ENCODE measurements around the gene ELP4. TPM values are rescaled to one million over a fixed set of nuclear protein-coding genes. Genes with fewer than 3 reads are reported as not detected.

ELP4 gene
- total RNA-seq, 1 donor from 2014 or later, result 8.6 TPM

DNA sequence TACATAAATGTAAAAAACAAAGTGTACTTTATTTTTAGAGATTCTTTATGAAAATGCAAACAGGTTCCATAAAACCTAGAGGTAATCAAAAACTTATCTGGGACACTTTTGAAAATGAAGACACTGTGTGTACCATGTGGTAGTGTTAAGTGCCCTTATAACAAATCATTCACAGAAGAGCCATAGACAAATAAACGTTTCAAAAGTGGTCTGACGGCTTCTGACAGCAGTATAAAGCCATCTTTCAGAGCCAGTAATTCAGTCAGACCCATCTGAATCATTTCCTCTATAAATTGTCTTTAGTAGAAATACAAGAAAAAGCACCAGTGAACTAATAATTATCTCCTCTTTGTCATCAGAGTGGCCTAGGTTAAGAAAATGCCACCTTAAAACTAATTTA, 201.6 kb downstream of the ELP4 start:
- H3K4me3 Mint-ChIP-seq (ENCODE audit: unreplicated experiment), result no peak overlapping the region
- H3K9me3 Mint-ChIP-seq (ENCODE audit: low read depth), result peaks cover 5% of the 10 kb centered on the region
- no peaks in the 10 kb centered on the region for H3K36me3 Mint-ChIP-seq (ENCODE audit: low read depth)
- H3K4me1 Mint-ChIP-seq (ENCODE audit: low read depth), result no peaks in the 10 kb centered on the region
- no peaks in the 10 kb centered on the region for H3K27me3 Mint-ChIP-seq (ENCODE audit: low read depth)
- TF ChIP-seq CTCF (IDR thresholded peaks at IDR 0.05), result no peak
- DNase-seq (ENCODE audit: low spot score), result no peak
- no peak overlapping the region for H3K27ac Mint-ChIP-seq (ENCODE audit: unreplicated experiment)

DNA sequence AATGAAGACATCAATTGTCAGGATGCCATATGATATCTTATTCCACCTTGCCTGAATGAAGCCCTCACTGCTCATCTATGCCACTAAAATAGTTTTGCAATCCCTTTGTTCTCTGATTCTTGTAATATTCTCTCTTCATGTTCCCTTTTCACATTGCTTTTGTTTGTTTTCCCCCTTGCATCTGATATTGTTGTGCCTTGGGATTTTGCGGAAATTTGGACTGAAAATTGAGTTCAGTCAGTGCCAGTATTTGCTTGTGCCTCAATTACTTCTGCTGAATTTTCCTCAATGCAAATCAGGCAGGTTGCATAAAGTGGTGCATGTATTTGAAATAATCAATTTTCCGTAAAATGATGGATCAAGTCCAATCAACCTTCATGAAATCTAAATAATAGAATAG, 203.3 kb downstream of the ELP4 start:
- Mint-ChIP-seq H3K9me3 (ENCODE audit: low read depth) (peaks cover 5% of the 10 kb centered on the region), H3K36me3 (ENCODE audit: low read depth) (no peaks in the 10 kb centered on the region), H3K27ac (ENCODE audit: unreplicated experiment) (no peak overlapping the region), H3K4me3 (ENCODE audit: unreplicated experiment) (no peak overlapping the region), H3K27me3 (ENCODE audit: low read depth) (no peaks in the 10 kb centered on the region), H3K4me1 (ENCODE audit: low read depth) (no peaks in the 10 kb centered on the region)
- TF ChIP-seq CTCF (IDR thresholded peaks at IDR 0.05), result no peak
- no peak for DNase-seq (ENCODE audit: low spot score)

- no peaks in the 10 kb centered on the region for H3K4me1 Mint-ChIP-seq (ENCODE audit: low read depth)
- H3K9me3 Mint-ChIP-seq (ENCODE audit: low read depth), result peaks cover 5% of the 10 kb centered on the region
- TF ChIP-seq CTCF (IDR thresholded peaks at IDR 0.05), result no peak
- no peak overlapping the region for H3K27ac Mint-ChIP-seq (ENCODE audit: unreplicated experiment)
- H3K27me3 Mint-ChIP-seq (ENCODE audit: low read depth), result no peaks in the 10 kb centered on the region
- no peak for DNase-seq (ENCODE audit: low spot score)
- H3K4me3 Mint-ChIP-seq (ENCODE audit: unreplicated experiment), result no peak overlapping the region
- H3K36me3 Mint-ChIP-seq (ENCODE audit: low read depth), result no peaks in the 10 kb centered on the region
Measured at GRCh38 chr11:31714840-31715239, 205.3 kb downstream of the ELP4 start.

DNA sequence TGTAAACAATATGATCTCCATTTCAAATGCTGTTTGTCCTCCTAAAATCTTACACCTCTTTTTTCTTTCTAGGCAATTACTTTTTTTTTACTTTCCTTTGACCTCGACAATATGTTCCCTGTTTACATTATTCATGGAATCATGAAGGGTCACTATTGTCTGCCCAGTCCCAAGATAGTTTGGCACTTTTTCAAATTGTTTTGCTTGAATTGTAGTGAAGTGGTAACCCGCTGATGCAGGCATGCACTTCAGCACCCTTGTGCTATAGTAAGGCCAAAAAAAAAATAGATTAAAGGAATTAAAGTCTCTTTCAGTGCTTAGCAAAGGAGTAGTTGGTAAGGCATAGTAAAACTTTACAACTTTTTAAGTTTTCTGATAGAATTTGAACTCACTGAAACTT, 210.7 kb downstream of the ELP4 start:
- Mint-ChIP-seq H3K27ac (ENCODE audit: unreplicated experiment) (no peak overlapping the region), H3K27me3 (ENCODE audit: low read depth) (no peaks in the 10 kb centered on the region), H3K4me1 (ENCODE audit: low read depth) (no peaks in the 10 kb centered on the region), H3K4me3 (ENCODE audit: unreplicated experiment) (no peak overlapping the region), H3K36me3 (ENCODE audit: low read depth) (peaks cover under 1% of the 10 kb centered on the region), H3K9me3 (ENCODE audit: low read depth) (no peaks in the 10 kb centered on the region)
- TF ChIP-seq CTCF (IDR thresholded peaks at IDR 0.05), result no peak
- DNase-seq (ENCODE audit: low spot score), result no peak

DNA sequence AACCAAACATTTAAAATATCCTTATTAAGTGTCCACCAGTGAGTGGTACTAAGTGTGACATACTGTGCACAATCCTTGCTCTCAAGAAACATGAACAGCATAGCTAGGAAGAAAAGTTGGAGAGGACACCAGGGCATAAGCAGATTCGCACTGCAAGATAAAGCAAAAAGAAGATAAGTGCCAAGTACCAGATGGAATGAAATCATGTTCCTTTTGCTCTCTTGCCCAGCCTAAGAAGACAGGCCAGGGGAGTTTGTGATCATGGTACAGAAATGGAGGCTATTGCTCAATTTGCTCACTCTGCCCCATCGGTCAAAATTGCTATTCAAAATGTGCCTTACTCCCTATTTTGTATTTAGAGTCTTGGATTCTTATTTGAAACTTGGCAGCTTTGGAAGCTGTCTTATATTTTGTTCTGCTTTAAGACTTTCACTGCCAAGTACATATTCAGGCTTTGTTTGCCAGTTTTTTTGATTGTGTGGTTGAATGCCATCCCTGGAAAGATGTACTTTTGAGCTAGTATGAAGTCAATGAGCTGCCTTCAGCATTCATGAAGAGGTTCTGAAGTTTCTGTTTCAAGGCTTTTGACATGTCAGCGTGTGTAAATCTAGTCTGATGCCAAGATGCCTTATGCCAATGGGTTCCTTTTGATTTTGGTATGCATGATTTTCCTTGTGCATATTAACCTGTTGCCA, 211.3 kb downstream of the ELP4 start:
- peaks cover 3% of the 10 kb centered on the region for H3K36me3 Mint-ChIP-seq (ENCODE audit: low read depth)
- H3K4me3 Mint-ChIP-seq (ENCODE audit: unreplicated experiment), result no peak overlapping the region
- H3K9me3 Mint-ChIP-seq (ENCODE audit: low read depth), result no peaks in the 10 kb centered on the region
- no peak for DNase-seq (ENCODE audit: low spot score)
- no peak overlapping the region for H3K27ac Mint-ChIP-seq (ENCODE audit: unreplicated experiment)
- no peaks in the 10 kb centered on the region for H3K27me3 Mint-ChIP-seq (ENCODE audit: low read depth)
- no peak for TF ChIP-seq CTCF (IDR thresholded peaks at IDR 0.05)
- H3K4me1 Mint-ChIP-seq (ENCODE audit: low read depth), result no peaks in the 10 kb centered on the region
